Heart left ventricle (tissue), 16 donors: Measurements from ENCODE around the gene BCR. TPM values are rescaled to one million over a fixed set of nuclear protein-coding genes. Genes with fewer than 3 reads are reported as not detected.

Experiments used
- ATAC-seq, 4 donors: fragments of 200-7000 bp; cut with Tn5 transposase; one replicate each; pipeline ENCODE4 v1.9.1; 2020 to 2022; ENCODE audit warnings: moderate library complexity in 4 of 4, mild to moderate bottlenecking in 3 of 4, moderate number of reproducible peaks in 1 of 4
- DNase-seq, 5 donors: peaks; one replicate each; pipeline ENCODE4 v3.0.0-alpha.2; 2020
- H3K27ac ChIP-seq, 12 donors: fragments of 200-600 bp; sonication (generic) in 4 of 12; one replicate each; pipeline versions ENCODE4 v1.5.0 to v1.8.0; 2016 to 2022; ENCODE audit warnings: mild to moderate bottlenecking in 2 of 12
- H3K27me3 ChIP-seq, 9 donors: fragments of 200-600 bp; sonication (generic) in 2 of 9; one replicate each; pipeline versions ENCODE4 v1.5.1 to v1.8.0; 2016 to 2022; ENCODE audit warnings: mild to moderate bottlenecking in 3 of 9
- H3K36me3 ChIP-seq, 9 donors: fragments of 200-600 bp; sonication (generic) in 2 of 9; one replicate each; pipeline versions ENCODE4 v1.5.0 to v1.8.0; 2018 to 2022; ENCODE audit warnings: mild to moderate bottlenecking in 2 of 9
- H3K4me1 ChIP-seq, 12 donors: fragments of 200-600 bp; sonication (generic) in 4 of 12; one replicate each; pipeline versions ENCODE4 v1.5.0 to v1.8.0; 2016 to 2022; ENCODE audit warnings: mild to moderate bottlenecking in 3 of 12
- H3K4me3 ChIP-seq, 12 donors: fragments of 200-600 bp; sonication (generic) in 4 of 12; one replicate each; pipeline versions ENCODE4 v1.5.0 to v1.8.0; 2017 to 2022; ENCODE audit warnings: mild to moderate bottlenecking in 9 of 12, moderate library complexity in 4 of 12
- H3K9me3 ChIP-seq, 12 donors: fragments of 200-600 bp; sonication (generic) in 4 of 12; one replicate each; pipeline versions ENCODE4 v1.5.0 to v1.8.0; 2016 to 2022; ENCODE audit warnings: mild to moderate bottlenecking in 1 of 12
- CTCF ChIP-seq, 12 donors: fragments of 200-600 bp; sonication (generic) in 4 of 12; IDR thresholded peaks; one replicate each; pipeline versions ENCODE4 v1.5.0 to v1.8.0; 2018 to 2022; ENCODE audit warnings: antibody characterized with exemption in 12 of 12, mild to moderate bottlenecking in 5 of 12
- POLR2A ChIP-seq, 2 donors: fragments of 450-650 bp; IDR thresholded peaks; one replicate each; pipeline ENCODE4 v1.6.1; 2017; ENCODE audit warnings: antibody characterized with exemption in 2 of 2, mild to moderate bottlenecking in 2 of 2, moderate library complexity in 2 of 2
- WGBS, 4 donors: extraction: QIAGEN DNeasy Blood & Tissue Kit in 2 of 4; methylation state at CpG; one replicate each; pipeline versions ENCODE4 v1.1.5 to v1.1.7; 2013 to 2018; 5-methylcytosine and 5-hydroxymethylcytosine counted together
- intact Hi-C, 10 donors: fragments of 100-400 bp; cut with DNase I; formaldehyde crosslinking; loops; one replicate each; pipeline versions ENCODE4 v1.11.1 to v1.14.2; 2022
- polyA plus RNA-seq, 2 donors: library from polyadenylated mRNA; stranded (reverse); fragments of 200-250 nt; gene quantifications; one replicate each; pipeline ENCODE4 v1.2.3, GENCODE V29; 2013
- total RNA-seq, 9 donors: library from RNA; depleted of rRNA in 2 of 9; stranded (reverse); fragments of >200 nt in 2 of 9; fragmentation: NEBNext Ultra II Directional in 3 of 9; extraction: Animal tissue kit (Norgen Biotek cat#: 25700) in 3 of 9; gene quantifications; one replicate each; pipeline versions ENCODE4 v1.1.0 to v1.2.4, GENCODE V29; 2016 to 2023
- donor health status: ischemic (EF 13 %, LVEDD 7.1; RV severe dilation, severe dysfunction).
- donor health status: healthy with polysubstance abuse.
- donor health status: DM: no; HTN: yes; CAD: no.
- donor health status: DM: no; HTN: no; CAD: no.
- donor health status: ischemic (EF 25% LVEDD 6.9; RV normal size, moderate dysfunction).
- donor health status: ischemic (EF 25% LVEDD 5.7; RV mildly dilated, moderate dysfunction).
- donor health status: healthy.
- donor health status: DM: yes; HTN: yes; CAD: no.
- donor health status: ischemic (EF 35%, LVEDD 5.7; RV mildly dilated, moderate dysfunction).
- donor health status: nonischemic (EF 11% LVEDD 7.7; RV severe dilation, severe dysfunction).
- donor health status: DM: yes; HTN: yes; CAD: no.
- donor health status: PGD.
- donor health status: ischemic (EF 29% LVEDD 5.4; RV normal size, mild dysfunction).
- donor health status: nonischemic (EF 23%, LVEDD 6.1; RV moderate dilation, normal function).

The BCR gene
- total and polyA plus RNA-seq, 11 donors: 12.6 to 51.1 (median 28.7) TPM

GRCh38 chr22:23353696-23354095, 173.4 kb downstream of the BCR start:
- no peak for ATAC-seq
- H3K27me3 ChIP-seq: peaks cover 0 to 10% (median 0%) of the 10 kb centered on the region in 9 donors
- 92 to 100% (median 97%) methylated on average over 1 of the region's 1 CpG for WGBS, 4 donors
- no peaks in the 10 kb centered on the region for H3K36me3 ChIP-seq
- TF ChIP-seq CTCF (IDR thresholded peaks at IDR 0.05) (no peak), POLR2A (IDR thresholded peaks at IDR 0.05) (no peak)
- no peak overlapping the region for H3K27ac ChIP-seq
- H3K4me1 ChIP-seq: no peaks in the 10 kb centered on the region
- intact Hi-C loops: no loop called here
- H3K9me3 ChIP-seq: no peaks in the 10 kb centered on the region
- H3K4me3 ChIP-seq: no peak overlapping the region
- no peak for DNase-seq

- no peak overlapping the region for H3K4me3 ChIP-seq
- 70 to 96% (median 83%) methylated on average over 4 of the region's 4 CpGs for WGBS, 4 donors
- ATAC-seq (no peak), DNase-seq (no peak)
- H3K27me3 ChIP-seq: peaks cover 0 to 7% (median 0%) of the 10 kb centered on the region in 9 donors
- intact Hi-C loops: no loop called here
- no peaks in the 10 kb centered on the region for H3K9me3 ChIP-seq
- TF ChIP-seq CTCF (IDR thresholded peaks at IDR 0.05) (no peak), POLR2A (IDR thresholded peaks at IDR 0.05) (no peak)
- H3K27ac ChIP-seq: no peak overlapping the region
- H3K4me1 ChIP-seq: no peaks in the 10 kb centered on the region
- H3K36me3 ChIP-seq: no peaks in the 10 kb centered on the region
Measured at GRCh38 chr22:23356094-23356493, 175.8 kb downstream of the BCR start.

GRCh38 chr22:23357053-23357452, 176.7 kb downstream of the BCR start:
- Histone ChIP-seq H3K4me3 (no peak overlapping the region), H3K27me3 (peaks cover 0 to 7% (median 0%) of the 10 kb centered on the region in 9 donors), H3K4me1 (no peaks in the 10 kb centered on the region), H3K36me3 (no peaks in the 10 kb centered on the region), H3K27ac (no peak overlapping the region), H3K9me3 (no peaks in the 10 kb centered on the region)
- TF ChIP-seq POLR2A (IDR thresholded peaks at IDR 0.05): no peak
- TF ChIP-seq CTCF (IDR thresholded peaks at IDR 0.05): no peak
- intact Hi-C loops: no loop called here
- DNase-seq (no peak), ATAC-seq (no peak)
- 67 to 80% (median 80%) methylated on average over 14 of the region's 14 CpGs for WGBS, 4 donors

GRCh38 chr22:23359583-23360123, 179.3 kb downstream of the BCR start:
- DNase-seq: no peak
- Histone ChIP-seq H3K4me3 (no peak overlapping the region), H3K9me3 (no peaks in the 10 kb centered on the region), H3K36me3 (no peaks in the 10 kb centered on the region), H3K27ac (no peak overlapping the region), H3K4me1 (no peaks in the 10 kb centered on the region), H3K27me3 (no peaks in the 10 kb centered on the region)
- no peak for ATAC-seq
- intact Hi-C loops: no loop called here
- WGBS, 4 donors: 60 to 68% (median 65%) methylated on average over 5 of the region's 5 CpGs
- TF ChIP-seq CTCF (IDR thresholded peaks at IDR 0.05) (no peak), POLR2A (IDR thresholded peaks at IDR 0.05) (no peak)
